ENCODE data around the gene NF2. TPM values are rescaled to one million over a fixed set of nuclear protein-coding genes. Genes with fewer than 3 reads are reported as not detected.

The NF2 gene
- total RNA-seq, 4 donors from 2014 or later, result 17.7 to 52.9 (median 33.8) TPM

GRCh38 chr22:29635734-29636357 lies 32.4 kb downstream of the NF2 start:
- Histone ChIP-seq H3K27me3 (no peaks in the 10 kb centered on the region), H3K27ac (no peak overlapping the region), H3K9me3 (no peaks in the 10 kb centered on the region), H3K36me3 (no peaks in the 10 kb centered on the region), H3K4me3 (no peak overlapping the region), H3K4me1 (no peaks in the 10 kb centered on the region)
- intact Hi-C loops (cut with DNase I; ENCODE audit: low total_unique reads), result no loop called here
- TF ChIP-seq POLR2A (IDR thresholded peaks at IDR 0.05) (no peak), CTCF (IDR thresholded peaks at IDR 0.05) (peak; percentile 33 to 54 (median 52))
- no peak for DNase-seq

DNA sequence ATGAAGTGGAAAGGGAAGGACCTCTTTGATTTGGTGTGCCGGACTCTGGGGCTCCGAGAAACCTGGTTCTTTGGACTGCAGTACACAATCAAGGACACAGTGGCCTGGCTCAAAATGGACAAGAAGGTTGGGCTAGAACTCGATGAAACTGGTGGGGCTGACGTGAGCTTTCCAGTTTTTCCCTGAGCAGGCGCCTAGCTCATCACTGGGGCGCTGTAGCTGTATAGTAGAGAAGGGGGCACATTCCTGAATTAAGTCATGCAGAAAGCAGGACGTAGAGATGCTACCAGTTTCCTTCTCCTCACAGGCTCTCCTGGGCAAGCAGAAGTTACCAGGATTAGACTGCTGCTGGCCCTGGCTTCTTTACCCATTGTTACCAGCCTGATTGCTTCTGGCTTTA lies 33.3 kb downstream of the NF2 start:
- no peaks in the 10 kb centered on the region for H3K36me3 ChIP-seq
- no peak overlapping the region for H3K27ac ChIP-seq
- H3K4me3 ChIP-seq, result no peak overlapping the region
- no peak for DNase-seq
- H3K27me3 ChIP-seq, result no peaks in the 10 kb centered on the region
- H3K4me1 ChIP-seq, result no peaks in the 10 kb centered on the region
- intact Hi-C loops (cut with DNase I; ENCODE audit: low total_unique reads), result no loop called here
- TF ChIP-seq POLR2A (IDR thresholded peaks at IDR 0.05), result no peak
- TF ChIP-seq CTCF (IDR thresholded peaks at IDR 0.05), result no peak
- no peaks in the 10 kb centered on the region for H3K9me3 ChIP-seq

DNA sequence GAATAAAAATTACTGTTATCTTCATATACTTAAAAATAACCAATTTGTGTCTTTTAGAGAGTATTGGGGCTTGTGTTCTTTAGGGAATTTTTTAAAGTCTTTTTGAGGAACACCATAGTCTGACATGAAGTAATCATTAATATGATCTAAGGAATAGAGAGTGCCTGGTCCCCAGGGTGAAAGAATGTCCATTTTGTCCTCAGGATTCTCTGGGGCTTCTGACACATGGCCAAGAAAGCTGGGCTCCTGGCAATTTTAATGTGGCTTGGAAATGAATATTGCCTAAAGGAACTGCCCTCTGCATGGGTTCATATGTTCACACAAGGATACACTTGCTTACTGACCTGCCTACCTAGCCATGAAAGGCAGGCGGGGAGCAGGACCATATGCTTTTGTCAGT lies 33.7 kb downstream of the NF2 start:
- H3K9me3 ChIP-seq, result no peaks in the 10 kb centered on the region
- H3K36me3 ChIP-seq, result no peaks in the 10 kb centered on the region
- intact Hi-C loops (cut with DNase I; ENCODE audit: low total_unique reads), result no loop called here
- no peak overlapping the region for H3K4me3 ChIP-seq
- no peaks in the 10 kb centered on the region for H3K27me3 ChIP-seq
- DNase-seq, result no peak
- no peak overlapping the region for H3K27ac ChIP-seq
- no peak for TF ChIP-seq POLR2A (IDR thresholded peaks at IDR 0.05)
- no peak for TF ChIP-seq CTCF (IDR thresholded peaks at IDR 0.05)
- no peaks in the 10 kb centered on the region for H3K4me1 ChIP-seq

DNA sequence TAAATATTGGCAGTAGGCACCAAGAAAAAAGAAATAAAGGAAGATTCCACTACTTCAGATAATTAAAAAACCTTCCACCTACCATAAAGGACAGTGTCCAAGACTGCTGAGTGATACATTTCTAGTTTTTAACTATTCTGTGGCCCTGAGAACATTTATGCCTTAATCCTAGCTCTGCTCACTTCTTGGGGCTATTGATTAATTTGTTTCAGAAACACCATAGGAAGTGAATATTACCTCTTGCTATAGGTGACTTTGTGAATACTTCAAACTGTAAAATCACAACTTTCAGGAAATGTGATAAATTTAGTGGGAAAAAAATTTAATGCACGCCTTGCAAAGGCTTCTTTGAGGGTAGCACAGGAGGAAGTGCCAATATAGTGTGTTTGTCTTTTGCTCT lies 35.2 kb downstream of the NF2 start:
- Histone ChIP-seq H3K27me3 (no peaks in the 10 kb centered on the region), H3K27ac (no peak overlapping the region), H3K4me1 (no peaks in the 10 kb centered on the region), H3K9me3 (no peaks in the 10 kb centered on the region), H3K4me3 (no peak overlapping the region), H3K36me3 (no peaks in the 10 kb centered on the region)
- no peak for TF ChIP-seq POLR2A (IDR thresholded peaks at IDR 0.05)
- TF ChIP-seq CTCF (IDR thresholded peaks at IDR 0.05), result no peak
- DNase-seq, result no peak
- intact Hi-C loops (cut with DNase I; ENCODE audit: low total_unique reads), result no loop called here

DNA sequence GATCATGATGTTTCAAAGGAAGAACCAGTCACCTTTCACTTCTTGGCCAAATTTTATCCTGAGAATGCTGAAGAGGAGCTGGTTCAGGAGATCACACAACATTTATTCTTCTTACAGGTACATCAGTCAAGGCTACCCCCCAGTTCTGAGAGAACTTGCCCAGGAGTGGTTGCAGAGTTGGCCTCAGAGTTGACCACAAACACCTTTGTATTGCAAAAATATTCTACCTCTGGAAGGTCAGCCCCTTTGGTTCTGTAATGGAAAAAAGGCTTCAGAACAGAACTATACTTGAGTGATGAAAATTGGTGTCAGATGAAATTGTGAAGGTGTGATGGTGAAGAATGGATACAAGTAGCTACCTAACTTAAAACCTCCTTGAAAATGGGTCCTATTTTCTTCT lies 35.7 kb downstream of the NF2 start:
- H3K9me3 ChIP-seq, result no peaks in the 10 kb centered on the region
- H3K4me3 ChIP-seq, result no peak overlapping the region
- no peaks in the 10 kb centered on the region for H3K36me3 ChIP-seq
- TF ChIP-seq POLR2A (IDR thresholded peaks at IDR 0.05), result no peak
- TF ChIP-seq CTCF (IDR thresholded peaks at IDR 0.05), result no peak
- H3K27me3 ChIP-seq, result no peaks in the 10 kb centered on the region
- H3K4me1 ChIP-seq, result no peaks in the 10 kb centered on the region
- intact Hi-C loops (cut with DNase I; ENCODE audit: low total_unique reads), result no loop called here
- H3K27ac ChIP-seq, result no peak overlapping the region
- DNase-seq, result no peak
